ENCODE results near the gene PHTF1.

DNA sequence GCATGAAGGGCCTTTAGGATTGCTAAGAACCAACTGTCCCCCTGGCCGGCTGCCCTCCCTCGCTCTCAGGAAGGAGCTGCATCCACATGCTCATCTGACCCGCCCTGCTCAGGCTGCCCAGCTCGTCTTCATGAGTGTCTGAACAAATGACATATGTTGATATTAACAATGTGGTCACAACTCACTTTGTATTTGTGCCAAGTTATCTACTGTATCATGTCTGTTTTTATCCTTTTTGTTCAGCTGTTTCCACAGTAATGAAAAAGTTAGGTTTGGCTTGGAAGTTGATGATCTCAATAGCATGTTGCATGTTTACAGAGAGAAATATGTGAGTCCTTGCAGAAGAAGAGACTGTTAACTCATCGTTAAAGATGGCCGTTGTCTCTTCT, 75.1 kb downstream of the PHTF1 start:
- TF ChIP-seq CTCF (IDR thresholded peaks at IDR 0.05; ENCODE audit: poor library complexity, severe bottlenecking) (no peak), SMC3 (conservative IDR thresholded peaks at IDR 0.05; ENCODE audit: poor library complexity) (no peak), EZH2 (IDR thresholded peaks at IDR 0.05; ENCODE audit: borderline replicate concordance, insufficient read depth, low read length, poor library complexity, severe bottlenecking) (no peak), POLR2AphosphoS5 (IDR thresholded peaks at IDR 0.05) (no peak), EP300 (conservative IDR thresholded peaks at IDR 0.05; ENCODE audit: poor library complexity, severe bottlenecking) (no peak), MXI1 (conservative IDR thresholded peaks at IDR 0.05; ENCODE audit: poor library complexity, severe bottlenecking) (no peak)

All from neural cell (in vitro differentiated cells).